Loucy (cell line): Measurements from ENCODE around the gene B4GALT3.

Experiments used
- EZH2phosphoT487 ChIP-seq: fragments of 200-600 bp; IDR thresholded peaks from 2 replicates; pipeline ENCODE4 v1.6.1; 2018; ENCODE audit warnings: antibody characterized with exemption, mild to moderate bottlenecking, moderate library complexity, borderline replicate concordance
- TF ChIP-seq, protein P1 (sequence below): fragments of 200-600 bp; sonication (generic); conservative IDR thresholded peaks from 2 replicates; pipeline ENCODE4 v1.5.1; 2014; ENCODE audit warnings: mild to moderate bottlenecking, antibody characterized with exemption, low read length

DNA sequence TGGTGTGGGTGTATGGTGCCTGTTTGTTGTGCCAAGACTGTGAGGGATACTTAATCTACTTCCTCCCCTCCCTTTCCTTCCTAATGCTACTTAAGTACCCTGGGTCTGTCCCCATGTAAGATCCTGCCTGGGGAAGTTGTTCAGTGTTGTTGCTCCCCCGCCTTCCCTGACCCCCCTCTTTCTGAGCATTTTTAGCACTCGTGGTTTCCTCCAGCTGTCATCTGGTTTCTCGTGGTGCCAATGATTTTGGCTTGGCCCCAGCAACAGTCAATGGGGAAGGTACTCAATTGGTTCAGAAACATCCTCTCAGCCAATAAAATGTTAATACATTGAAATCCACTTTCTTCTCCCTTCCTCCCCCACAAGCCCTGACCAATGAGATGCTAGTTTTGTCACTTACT lies 8.0 kb upstream of the B4GALT3 start:
- TF ChIP-seq, protein P1, sequence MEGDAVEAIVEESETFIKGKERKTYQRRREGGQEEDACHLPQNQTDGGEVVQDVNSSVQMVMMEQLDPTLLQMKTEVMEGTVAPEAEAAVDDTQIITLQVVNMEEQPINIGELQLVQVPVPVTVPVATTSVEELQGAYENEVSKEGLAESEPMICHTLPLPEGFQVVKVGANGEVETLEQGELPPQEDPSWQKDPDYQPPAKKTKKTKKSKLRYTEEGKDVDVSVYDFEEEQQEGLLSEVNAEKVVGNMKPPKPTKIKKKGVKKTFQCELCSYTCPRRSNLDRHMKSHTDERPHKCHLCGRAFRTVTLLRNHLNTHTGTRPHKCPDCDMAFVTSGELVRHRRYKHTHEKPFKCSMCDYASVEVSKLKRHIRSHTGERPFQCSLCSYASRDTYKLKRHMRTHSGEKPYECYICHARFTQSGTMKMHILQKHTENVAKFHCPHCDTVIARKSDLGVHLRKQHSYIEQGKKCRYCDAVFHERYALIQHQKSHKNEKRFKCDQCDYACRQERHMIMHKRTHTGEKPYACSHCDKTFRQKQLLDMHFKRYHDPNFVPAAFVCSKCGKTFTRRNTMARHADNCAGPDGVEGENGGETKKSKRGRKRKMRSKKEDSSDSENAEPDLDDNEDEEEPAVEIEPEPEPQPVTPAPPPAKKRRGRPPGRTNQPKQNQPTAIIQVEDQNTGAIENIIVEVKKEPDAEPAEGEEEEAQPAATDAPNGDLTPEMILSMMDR = no peak
- TF ChIP-seq EZH2phosphoT487 = no peak
